HCT116 (cell line): ENCODE data around the gene ZNF438.

Source experiments
- POLR2AphosphoS5 ChIP-seq: IDR thresholded peaks from 2 replicates; pipeline ENCODE4 v1.6.1; 2011; ENCODE audit warnings: mild to moderate bottlenecking, low read depth, low read length, moderate library complexity
- ZNF274 ChIP-seq: fragments of 200-500 bp; sonication (Bioruptor generic); IDR thresholded peaks from 2 replicates; pipeline ENCODE4 v1.6.1; 2014; ENCODE audit warnings: mild to moderate bottlenecking, low read depth, low read length, inconsistent platforms

- TF ChIP-seq POLR2AphosphoS5 (no peak), ZNF274 (no peak)
These were observed 214.1 kb downstream of the ZNF438 start for GRCh38 chr10:30817541-30817940.
